Embryonic facial prominence (tissue), 1 donor: ENCODE measurements around the gene VPS25.

ENCODE experiments used
- DNase-seq: peaks from one replicate; pipeline ENCODE4 v3.0.0-alpha.2; 2016; ENCODE audit errors: extremely low spot score

The VPS25 gene

DNA sequence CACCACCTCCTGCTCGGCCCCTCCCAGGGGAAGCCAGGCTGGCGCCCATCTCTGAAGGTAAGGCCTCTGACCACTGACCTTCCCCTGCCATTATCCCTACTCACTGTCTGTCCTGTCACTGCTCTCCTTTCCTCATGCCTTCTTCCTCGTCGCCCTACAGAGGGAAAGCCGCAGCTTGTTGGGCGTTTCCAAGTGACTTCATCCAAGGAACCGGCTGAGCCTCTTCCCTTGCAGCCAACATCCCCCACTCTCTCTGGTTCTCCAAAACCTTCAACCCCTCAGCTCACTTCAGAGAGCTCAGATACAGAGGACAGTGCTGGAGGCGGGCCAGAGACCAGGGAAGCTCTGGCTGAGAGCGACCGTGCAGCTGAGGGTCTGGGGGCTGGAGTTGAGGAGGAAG lies 22.2 kb downstream of the VPS25 start:
- DNase-seq, result no peak

- no peak for DNase-seq
Measured at GRCh38 chr17:42796066-42796758, 23.0 kb downstream of the VPS25 start.

GRCh38 chr17:42797067-42798007 lies 24.1 kb downstream of the VPS25 start:
- no peak for DNase-seq

DNA sequence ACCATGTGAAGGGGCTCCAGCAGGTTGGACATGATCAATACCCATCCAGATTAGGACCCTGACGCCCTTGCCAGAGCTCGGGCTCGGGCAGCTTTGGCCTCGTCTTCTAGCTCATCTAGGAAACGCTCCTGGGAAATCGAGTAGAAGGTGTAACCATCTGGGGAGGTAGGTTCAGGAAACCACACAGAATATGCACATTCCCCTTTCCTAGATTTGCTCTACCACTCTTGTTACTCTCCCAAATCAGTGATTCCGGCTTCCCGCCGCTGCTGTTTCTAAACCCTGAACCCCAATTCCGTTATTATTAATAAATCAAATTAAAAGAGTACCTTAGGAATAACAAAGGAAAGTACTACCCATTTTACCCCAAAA lies 24.7 kb downstream of the VPS25 start:
- DNase-seq, result no peak

GRCh38 chr17:42798383-42799380 lies 25.4 kb downstream of the VPS25 start, which contains the start of the genes CNTD1 and COA3:
TSS of gene CNTD1 (plus strand) at chr17:42798861. CDS start at chr17:42799068, 207 bp downstream.
TSS of gene COA3 (minus strand) at chr17:42798704. CDS start at chr17:42798681, 23 bp downstream.
- DNase-seq, result peak; percentile 70

- DNase-seq, result no peak
Measured at GRCh38 chr17:42803074-42803883, 30.0 kb downstream of the VPS25 start.

DNA sequence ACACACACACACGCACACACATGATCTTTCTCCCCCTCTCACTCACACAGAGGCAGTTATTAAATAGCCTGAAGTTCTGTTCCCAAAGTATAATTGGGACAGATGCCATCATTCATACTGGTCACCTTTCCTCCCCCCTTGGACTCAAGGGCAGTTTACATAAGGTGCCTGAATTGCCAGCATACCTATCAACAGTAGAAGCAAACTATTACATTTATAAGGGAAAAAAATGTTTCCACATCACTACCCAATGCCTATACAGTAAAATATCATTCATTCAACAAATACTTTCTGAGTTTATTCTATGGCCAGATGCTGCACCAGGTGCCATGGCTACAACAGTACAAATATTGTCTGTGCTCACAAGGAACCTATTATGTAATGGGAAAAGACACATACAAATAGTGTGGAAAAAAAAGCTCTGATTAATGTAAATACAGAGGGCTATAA lies 31.7 kb downstream of the VPS25 start:
- no peak for DNase-seq

DNA sequence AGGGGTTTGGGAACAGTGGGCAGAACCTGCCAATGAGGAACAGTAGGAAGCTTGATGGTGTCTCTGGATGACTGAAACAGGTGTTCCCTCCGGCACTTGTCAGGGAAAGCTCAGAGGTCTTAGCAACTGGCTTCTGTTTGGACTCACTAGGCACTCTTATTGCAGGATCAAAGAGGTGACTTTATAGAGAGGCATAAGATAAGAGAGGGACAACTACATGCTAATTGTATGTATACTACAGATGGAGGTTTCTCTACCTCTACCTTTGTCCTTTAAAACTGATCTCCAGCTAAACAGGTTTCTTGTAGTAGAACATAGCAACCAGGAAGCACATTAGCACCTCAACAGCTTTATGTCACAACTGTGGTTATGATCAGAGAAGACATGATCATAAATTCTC lies 33.0 kb downstream of the VPS25 start:
- no peak for DNase-seq

- DNase-seq, result no peak
Measured at GRCh38 chr17:42809250-42809649, 36.0 kb downstream of the VPS25 start.

GRCh38 chr17:42814633-42815399 lies 41.6 kb downstream of the VPS25 start:
- no peak for DNase-seq

- no peak for DNase-seq
Measured at GRCh38 chr17:42817866-42818265, 44.6 kb downstream of the VPS25 start.

- no peak for DNase-seq
Measured at GRCh38 chr17:42818379-42818778, 45.1 kb downstream of the VPS25 start.

GRCh38 chr17:42819939-42820535 lies 46.8 kb downstream of the VPS25 start:
- no peak for DNase-seq

DNA sequence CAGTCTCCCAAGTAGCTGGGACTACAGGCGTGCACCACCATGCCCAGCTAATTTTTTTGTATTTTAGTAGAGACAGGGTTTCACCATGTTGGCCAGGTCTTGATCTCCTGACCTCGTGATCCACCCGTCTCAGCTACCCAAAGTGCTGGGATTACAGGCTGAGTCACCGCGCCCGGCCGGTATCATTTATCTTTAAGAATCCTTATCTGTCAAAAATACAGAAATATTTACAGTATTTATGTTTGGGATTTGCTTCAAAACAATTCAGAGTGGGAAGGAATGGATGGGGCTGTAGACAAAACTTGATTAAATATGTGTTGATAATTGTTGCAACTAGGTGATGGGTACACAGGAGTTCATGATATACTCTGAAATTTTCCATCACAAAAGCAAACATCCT lies 47.9 kb downstream of the VPS25 start:
- DNase-seq, result no peak

GRCh38 chr17:42827472-42827871 lies 54.2 kb downstream of the VPS25 start:
- DNase-seq, result no peak
